Measurements from ENCODE around the gene CASP8.

DNA sequence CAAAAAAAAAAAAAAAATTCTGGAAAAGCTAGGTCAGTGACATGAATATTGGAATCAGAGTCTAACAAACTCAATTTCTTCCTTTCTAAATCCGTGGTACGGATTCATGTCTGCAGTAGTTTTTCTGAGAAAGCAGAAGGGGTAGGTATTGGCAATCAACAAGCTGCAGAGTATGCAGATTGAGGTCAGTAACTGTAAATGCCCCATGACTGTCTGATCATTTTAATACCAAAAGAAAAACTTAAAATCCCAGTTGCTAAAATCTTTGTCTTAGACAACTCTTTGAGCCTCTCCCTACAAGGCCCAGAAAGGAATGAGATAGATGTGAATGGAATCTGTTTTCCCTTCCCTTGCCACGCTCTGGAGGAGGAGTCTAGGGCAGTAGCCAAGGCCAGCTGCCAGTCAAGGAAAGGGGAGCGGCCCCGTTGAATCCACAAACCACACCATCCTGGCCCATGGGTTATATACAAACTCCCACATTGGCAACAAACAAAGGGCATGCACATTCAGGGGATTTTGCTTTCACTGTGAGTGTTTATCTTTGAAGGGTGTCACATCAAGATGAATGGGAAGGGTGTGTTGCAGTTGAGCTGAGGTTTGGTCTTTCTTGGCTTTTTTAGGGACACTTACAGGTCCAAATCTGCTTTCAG is 6.1 kb upstream of the CASP8 start:
- no peak for TF ChIP-seq EZH2 (IDR thresholded peaks at IDR 0.05; ENCODE audit: insufficient read depth, poor library complexity, severe bottlenecking)
- no peak for TF ChIP-seq EZH2phosphoT487 (IDR thresholded peaks at IDR 0.05; ENCODE audit: insufficient read depth, low read depth)

All from GM23248 (cell line).